Measurements from ENCODE around the gene PADI4. TPM values are rescaled to one million over a fixed set of nuclear protein-coding genes. Genes with fewer than 3 reads are reported as not detected.
"Not testable (repeated sequence)": the region's sequence is repeated elsewhere in the genome, so short reads cannot be mapped to it uniquely, and the experiment has no call there.

Gene PADI4
- total RNA-seq, 1 donor from 2014 or later = 2.7 TPM

DNA sequence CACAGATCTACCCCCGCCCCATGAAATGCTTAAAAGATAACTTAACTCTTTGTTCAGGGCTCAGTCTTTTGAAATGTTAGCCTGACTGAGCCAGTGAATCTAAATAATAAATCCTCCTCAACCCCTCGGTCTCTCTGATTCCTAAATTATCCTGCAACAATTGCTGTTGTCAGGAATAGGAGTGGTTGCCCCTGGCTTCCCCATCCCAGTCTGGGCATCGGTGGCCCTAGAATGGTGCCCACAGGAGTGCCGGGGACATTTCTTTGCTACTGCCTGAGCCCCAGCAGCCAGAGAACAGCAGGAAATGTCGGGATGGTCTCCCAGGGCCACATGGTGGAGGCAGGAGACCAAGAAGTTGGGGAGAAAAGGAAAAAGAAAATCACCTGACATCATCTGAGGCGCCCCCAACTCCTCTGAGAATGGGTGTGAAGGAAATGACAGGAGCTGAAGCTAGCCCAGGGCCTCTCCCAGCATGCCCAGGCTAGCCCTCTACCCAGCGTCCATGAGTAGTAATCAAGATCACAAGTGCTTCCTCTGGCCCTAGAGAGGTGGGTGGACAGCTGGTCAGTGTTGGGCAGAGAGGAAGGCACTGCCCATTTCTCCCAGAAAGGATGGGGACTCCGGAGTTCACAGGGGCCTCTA is 1.6 kb downstream of the PADI4 start:
- DNase-seq (ENCODE audit: low spot score) = no peak
- intact Hi-C loops (cut with DNase I) = no loop called here

DNA sequence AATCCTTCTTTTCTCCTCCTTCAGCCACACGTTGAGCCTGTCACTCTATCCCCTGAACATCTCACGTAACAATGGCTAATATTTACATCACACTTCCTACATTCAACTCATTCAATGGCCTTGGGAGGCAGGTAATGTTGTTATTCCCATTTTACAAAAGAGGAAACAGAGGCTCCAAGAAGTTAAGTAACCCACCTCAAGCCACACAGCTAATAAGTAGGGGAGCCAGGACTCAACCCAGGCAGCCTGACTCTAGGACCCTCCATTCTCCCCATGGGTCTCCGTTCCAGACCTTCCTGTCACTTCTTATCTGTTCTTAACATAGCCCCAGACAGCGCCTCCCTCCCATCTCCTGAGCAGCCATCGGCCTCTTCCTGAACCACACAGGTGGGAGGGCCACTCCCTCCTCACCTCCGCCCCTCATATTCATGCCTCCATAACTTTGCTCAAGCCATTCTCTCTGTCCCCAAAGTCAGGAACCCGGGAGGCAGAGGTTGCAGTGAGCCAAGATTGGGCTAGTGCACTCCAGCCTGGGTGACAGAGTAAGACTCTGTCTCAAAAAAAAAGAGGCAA is 2.2 kb downstream of the PADI4 start:
- intact Hi-C loops (cut with DNase I) = no loop called here
- DNase-seq (ENCODE audit: low spot score) = no peak

DNA sequence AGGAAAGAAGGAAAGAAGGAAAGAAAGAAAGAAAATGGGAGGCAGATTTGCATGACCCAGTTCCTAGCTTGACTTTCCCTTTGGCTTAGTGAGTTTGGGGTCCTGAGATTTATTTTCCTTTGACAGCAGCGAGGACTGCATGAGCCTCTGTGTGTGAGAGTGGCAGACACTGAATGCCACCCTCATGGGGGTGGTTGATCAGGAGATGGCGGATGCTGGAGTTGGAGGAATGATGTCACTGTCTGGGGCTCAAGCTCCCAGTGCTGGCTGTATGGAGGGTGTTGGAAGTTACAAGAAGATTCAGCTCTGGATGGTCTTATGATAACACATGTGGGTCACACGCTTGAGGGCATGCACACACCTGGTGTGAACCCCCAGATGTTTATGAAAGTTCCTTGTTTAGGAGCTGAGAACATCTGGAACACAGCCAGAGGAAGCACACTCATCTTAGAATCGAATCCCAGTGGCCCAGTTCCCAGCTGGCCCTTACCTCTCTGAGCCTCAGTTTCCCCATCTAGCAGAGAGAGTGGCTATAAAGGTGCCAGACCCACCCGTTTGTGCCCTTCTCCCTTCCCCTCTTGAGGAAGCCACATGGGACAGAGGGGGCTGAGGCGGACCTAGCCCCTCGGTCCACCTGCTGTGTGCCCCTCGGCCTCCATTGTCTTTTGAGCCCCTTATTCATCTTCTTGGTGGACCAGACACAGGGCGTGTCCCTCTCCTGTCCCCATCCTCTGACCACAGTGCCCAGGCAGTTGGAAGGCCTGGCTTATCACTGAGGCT is 5.7 kb downstream of the PADI4 start:
- intact Hi-C loops (cut with DNase I) = no loop called here

DNA sequence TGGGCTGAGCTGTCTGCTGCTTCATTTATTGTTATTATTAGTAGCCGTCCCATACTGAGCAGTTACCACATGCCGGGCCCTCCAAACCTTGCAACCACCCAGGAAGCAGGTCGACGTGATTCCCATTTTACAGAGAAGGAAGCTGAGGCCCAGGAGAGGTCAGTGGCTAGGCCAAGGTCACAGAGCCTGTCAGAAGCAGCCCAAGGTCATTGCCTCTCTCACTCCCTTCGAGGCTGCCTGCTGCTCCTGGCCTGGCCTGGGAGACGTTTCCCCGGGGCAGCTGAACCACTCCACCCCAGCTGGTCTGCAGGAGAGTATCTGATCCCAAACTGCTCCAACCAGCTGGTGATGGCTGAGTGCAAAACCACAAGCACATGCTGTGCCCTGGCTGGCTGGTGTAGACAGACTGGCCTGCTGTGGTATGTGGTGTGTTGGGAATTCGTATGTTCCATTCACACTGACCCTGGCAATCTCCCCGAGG is 6.5 kb downstream of the PADI4 start:
- no peak for DNase-seq (ENCODE audit: low spot score)
- intact Hi-C loops (cut with DNase I) = no loop called here

More for the DNA sequence above, 5.7 kb downstream of the PADI4 start:
- DNase-seq (ENCODE audit: low spot score) = no peak

DNA sequence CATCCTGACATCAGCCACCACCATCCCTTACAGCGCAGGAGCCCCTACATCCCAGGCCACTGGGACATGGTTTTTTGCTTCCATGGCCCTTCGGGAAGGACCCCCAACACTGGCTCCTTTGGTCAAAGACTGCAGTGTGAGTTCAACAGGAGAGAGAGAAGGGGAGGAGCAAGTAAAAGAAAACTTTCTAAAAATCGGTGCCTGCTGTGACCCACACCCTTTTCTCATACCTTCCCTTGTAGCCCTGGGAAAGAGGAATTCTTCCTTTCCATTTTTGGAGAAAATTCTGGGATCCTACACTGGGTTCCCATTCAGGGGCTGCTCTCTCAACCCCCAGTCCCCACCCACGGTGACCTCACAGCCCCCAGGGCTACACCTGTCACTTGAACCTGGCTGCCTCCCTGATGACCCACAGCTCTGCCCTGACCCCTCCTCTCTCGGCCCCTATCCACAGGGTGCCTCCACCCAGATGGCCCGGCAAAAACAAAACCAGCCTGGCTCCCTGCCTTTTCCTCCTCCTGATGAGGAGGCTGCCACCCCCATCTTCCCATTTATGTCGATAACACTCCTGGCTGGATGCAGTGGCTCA is 7.6 kb downstream of the PADI4 start:
- intact Hi-C loops (cut with DNase I) = no loop called here
- no peak for DNase-seq (ENCODE audit: low spot score)

DNA sequence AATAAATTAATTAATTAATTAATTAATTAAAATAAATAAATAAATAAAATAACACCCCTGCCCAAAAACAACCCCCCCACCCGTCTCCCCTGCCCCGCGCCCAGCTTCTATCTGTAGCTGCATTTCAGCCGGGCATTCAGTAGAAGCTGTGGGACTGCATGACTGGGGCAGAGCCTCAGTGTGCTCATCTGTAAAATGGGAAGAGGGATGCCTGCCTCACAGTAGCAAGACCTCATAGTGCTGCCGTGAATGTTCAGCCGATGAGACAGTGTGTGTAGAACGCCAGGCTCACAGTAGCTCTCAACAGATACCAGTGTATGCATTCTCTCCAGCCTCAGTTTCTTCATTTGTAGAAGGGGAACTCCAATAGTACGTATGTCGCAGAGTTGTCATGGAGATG is 8.7 kb downstream of the PADI4 start:
- no peak for DNase-seq (ENCODE audit: low spot score)
- intact Hi-C loops (cut with DNase I) = no loop called here

DNA sequence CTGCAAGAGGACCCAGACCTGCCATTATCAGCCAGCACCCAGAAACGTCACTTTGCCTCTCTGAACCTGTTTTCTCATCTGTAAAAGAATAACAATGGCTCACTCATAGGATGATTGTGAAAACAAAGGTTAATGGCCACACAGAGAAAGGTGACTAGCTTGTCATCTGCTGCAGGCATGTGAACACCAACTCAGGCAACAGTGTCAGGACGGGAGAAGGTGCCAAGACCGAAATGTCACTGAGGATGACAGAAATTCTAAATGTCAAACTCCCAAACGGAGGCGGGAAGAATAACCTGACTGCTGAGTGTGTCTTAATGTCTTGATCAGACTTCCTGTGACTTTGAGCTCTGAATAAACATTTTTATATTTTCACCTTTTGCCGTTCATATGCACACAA is 10.3 kb downstream of the PADI4 start:
- intact Hi-C loops (cut with DNase I) = no loop called here
- DNase-seq (ENCODE audit: low spot score) = no peak

DNA sequence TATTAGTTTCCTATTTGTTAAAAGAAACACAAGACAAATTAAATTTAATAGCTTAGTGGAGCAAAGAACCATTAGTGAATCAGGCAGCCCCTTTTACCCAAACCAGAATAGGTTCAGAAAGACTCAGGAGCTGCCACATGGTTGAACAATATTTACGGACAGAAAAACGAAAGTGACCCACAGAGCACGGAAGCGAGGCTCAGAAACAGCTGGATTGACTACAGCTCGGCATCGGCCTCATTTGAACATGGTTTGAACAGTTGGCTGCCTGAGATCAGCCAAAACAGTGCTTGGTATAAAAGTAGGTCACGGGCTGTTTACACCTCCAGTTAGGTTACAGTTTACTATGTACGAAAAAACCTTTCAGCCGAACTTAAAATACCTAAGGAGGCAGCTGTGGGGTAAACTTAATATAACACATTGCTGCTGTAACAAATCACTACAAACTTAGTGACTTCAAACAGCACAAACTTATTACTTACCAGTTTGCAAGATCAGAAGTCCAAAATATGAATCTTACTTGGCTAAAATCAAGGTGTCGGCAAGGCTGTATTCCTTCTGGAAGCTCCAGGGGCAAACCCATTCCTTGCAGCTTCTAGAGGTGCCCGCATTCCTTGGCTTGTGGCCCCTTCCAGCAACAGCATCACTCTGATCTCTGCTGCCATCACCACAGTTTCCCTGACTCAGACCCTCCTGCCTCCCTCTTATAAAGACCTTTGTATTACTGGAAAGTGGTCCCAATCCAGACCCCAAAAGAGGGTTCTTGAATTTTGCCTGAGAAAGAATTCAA is 11.8 kb downstream of the PADI4 start:
- intact Hi-C loops (cut with DNase I) = no loop called here

DNA sequence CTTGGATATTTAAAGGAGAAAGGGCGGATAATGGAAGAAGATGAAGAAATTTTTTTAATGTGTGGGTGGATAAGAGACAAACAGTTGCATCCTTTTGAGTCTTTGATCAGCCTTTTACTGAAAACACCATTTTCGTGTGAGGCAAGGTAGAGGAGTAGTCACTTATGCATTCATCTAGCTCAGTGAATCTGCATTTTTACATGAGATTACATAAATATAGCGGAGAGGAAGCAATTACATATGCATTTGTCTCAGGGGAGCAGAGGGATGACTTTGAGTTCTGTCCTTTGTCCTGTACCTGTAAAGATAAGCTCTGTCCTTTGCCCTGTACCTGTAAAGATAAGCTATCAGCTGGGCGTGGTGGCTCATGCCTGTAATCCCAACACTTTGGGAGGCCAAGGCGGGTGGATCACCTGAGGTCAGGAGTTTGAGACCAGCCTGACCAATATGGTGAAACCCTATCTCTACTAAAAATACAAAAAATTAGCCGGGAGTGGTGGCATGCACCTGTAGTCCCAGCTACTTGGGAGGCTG is 13.9 kb downstream of the PADI4 start:
- intact Hi-C loops (cut with DNase I); DNase-seq (ENCODE audit: low spot score): not testable (repeated sequence)

More for the DNA sequence above, 11.8 kb downstream of the PADI4 start:
- DNase-seq (ENCODE audit: low spot score) = no peak

DNA sequence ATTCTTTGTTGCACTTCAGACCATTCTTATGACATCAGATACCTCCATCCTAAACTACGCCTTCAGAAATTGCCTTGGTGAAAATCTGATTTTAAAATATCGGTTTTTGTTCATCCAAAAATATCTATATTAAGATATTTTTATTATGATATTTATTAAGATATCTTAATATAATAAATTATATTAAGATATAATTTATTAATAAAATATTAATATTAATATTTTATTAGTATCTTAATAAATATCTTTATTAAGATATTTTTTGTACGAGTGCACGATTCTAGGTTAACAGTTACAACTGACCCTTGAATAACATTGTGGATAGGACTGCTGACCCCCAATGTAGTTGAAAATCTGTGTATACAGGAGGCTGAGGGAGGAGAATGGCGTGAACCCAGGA is 20.9 kb downstream of the PADI4 start:
- DNase-seq (ENCODE audit: low spot score) = no peak

DNA sequence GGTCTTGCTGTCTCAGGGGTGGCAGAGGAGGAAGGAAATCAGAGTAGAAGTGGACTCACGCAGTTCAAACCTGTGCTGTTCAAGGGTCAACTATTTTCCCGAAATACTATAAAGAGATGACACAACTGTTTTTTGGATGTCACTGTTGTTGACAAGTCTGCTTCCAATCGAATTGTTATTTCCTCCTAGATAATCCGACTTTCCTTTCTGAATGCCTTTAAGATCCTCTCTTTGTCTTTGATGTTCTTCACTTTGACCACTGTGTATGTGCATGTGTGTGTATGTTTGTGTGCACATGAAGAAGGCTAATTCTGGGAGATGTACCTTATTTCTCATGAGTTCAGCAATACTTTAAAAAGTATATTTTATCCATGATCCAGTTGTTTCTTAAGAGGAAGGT is 21.6 kb downstream of the PADI4 start:
- intact Hi-C loops (cut with DNase I) = no loop called here
- DNase-seq (ENCODE audit: low spot score) = no peak

More for the DNA sequence above, 20.9 kb downstream of the PADI4 start:
- intact Hi-C loops (cut with DNase I) = no loop called here

DNA sequence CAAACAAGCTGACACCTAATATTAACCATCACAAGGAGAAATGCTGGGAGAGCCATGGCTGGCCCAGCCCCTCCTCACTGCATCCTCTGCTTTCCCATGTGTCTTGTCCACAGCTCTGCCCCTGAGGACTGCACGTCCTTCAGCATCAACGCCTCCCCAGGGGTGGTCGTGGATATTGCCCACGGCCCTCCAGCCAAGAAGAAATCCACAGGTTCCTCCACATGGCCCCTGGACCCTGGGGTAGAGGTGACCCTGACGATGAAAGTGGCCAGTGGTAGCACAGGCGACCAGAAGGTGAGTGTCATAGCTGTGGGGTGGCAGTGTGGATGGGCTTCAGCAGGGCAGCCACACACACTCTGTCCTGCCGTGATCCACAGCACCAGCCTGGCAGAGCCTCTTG is 22.9 kb downstream of the PADI4 start:
- DNase-seq (ENCODE audit: low spot score) = no peak
- intact Hi-C loops (cut with DNase I) = no loop called here

DNA sequence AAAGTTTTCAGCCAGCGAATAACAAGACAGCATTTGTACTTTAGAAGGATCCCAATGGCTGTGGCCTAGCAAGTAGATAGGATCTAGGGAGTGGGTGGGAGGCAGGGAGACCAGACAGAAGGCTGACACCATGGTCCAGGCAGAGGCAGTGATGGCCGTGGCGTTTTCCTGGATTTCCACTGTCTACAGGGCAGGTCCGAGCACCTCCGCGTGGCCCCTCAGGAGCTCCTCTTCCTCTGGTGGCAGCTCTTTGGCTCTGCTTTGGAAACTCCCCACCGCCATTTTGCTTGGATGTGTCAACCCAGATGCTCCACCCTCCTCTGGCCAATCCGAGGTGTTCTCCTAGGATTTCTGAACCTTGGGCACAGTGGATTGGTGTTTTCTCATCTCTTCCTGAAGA is 25.1 kb downstream of the PADI4 start:
- intact Hi-C loops (cut with DNase I) = no loop called here
- DNase-seq (ENCODE audit: low spot score) = no peak

DNA sequence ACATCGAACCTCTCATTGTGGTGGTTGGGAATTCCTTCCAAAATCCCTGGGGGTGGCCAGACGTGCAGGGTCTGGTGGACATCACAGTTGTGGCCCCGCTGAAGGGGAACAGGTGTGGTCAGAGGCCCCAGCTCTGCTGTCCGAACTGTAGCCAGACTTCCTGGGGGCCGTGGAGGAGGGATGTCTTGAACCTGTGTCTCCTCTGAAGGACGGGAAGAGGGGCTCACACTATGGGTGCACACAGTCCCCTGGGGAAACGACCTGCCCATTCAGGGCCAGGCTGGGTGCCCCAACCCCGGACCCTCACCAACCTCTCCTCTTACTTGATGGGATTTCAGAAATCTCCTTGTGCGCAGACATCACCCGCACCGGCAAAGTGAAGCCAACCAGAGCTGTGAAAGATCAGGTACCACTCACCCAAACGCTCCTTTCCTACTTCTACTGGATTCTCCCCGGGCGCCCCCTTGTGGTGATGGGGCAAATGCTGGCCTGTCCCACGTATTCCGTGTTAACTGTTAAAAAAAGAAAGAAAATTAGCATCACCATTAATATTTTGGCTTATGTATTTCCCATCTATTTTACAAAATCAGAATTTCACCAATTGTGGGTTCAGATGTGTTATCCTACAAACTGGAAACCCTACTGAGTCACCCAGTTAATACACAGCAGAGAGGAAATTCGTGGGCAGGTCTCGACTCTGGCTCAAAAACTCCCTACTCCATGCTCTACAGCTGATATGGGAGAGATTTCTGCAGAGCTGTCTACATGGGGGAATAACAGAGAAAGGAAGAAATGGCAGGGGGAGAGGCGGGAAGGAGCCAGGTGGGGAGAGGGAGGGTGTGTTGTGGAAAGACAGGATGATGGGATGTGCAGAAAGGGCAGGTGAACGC is 28.1 kb downstream of the PADI4 start:
- DNase-seq (ENCODE audit: low spot score) = no peak
- intact Hi-C loops (cut with DNase I) = loop anchor here (5.0 kb wide), 2 partner anchors 209 to 274 kb away; no protein-coding TSS in a partner anchor

DNA sequence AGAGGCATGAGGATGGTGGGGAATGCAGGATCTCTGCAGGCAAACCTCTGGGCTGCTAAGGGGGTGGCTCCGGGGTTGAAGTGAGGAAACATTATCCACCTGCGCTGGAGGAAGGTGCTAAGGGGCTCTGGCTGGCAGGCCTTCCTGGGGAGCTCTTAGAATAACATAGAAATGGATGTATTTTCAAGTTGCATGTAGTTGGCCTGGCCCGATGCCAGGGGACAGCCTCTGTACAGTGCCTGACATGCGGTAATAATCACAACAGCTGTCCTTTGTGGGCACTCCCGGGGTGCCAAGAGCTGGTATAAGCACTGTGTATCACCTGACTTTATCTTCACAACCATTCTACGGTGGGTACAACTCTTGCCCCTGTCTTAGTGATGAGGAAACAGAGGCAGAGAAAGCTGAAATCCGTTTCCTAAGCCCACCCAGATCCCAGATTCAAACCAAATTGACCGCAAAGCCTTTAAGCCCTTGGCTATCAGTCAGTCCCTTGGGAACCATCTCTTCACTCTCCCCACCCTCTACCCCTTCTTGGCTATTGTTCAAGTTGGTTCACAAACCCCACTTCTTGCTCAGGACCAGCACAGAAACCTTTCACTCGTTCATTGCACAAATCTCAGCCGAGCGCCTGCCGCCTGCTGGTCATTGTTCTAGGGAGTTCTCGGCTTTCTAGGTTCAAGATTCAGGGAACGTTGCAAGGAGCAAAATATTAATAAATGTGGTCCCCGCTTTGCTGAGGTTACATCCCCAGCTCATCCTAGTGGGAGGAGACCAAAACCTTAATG is 30.9 kb downstream of the PADI4 start:
- intact Hi-C loops (cut with DNase I) = loop anchor here (5.0 kb wide), 2 partner anchors 212 to 277 kb away; no protein-coding TSS in a partner anchor

DNA sequence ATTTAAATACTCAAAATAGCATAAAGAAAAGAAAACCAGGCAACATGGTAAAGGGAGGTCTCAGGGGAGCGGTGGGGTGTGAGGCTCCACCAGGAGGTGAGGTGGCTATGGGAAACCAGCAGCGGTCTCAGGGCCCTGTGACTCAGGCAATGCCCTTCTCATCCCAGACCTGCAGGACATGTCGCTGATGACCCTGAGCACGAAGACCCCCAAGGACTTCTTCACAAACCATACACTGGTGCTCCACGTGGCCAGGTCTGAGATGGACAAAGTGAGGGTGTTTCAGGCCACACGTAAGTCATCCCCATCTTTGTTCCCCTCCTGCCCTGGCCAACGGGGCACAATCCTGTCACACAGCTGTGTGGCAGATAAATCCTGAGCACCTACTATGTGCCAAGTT is 31.5 kb downstream of the PADI4 start:
- DNase-seq (ENCODE audit: low spot score) = no peak
- intact Hi-C loops (cut with DNase I) = loop anchor here (5.0 kb wide), 2 partner anchors 212 to 277 kb away; no protein-coding TSS in a partner anchor

More for the DNA sequence above, 30.9 kb downstream of the PADI4 start:
- no peak for DNase-seq (ENCODE audit: low spot score)

DNA sequence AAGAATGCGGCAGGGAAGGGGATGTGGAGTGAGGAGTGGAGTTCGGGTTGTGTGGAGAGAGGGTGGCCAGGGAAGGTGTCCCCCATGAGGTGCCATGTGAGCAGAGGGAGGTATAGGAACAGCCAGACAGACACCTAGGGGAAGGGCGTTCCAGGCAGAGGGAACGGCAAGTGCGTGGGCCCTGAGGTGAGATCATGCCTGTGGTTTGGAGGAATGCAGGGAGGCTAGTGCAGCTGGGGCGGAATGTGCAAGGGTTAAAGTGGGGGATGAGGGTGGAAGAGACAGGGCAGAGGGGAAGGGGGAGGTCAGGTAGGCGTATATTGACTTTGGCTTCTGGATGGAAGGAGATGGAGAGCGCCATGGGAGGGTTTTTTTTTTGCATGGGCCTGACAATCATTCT is 32.4 kb downstream of the PADI4 start:
- intact Hi-C loops (cut with DNase I) = no loop called here
- DNase-seq (ENCODE audit: low spot score) = no peak
